Measurements from ENCODE around the gene AHSP.

Gene AHSP

GRCh38 chr16:31529937-31530312 is 2.2 kb downstream of the AHSP start:
- no peak overlapping the region for H3K27ac ChIP-seq (ENCODE audit: low read length, poor library complexity, severe bottlenecking)
- H4K8ac ChIP-seq (ENCODE audit: low read length), result no peak overlapping the region
- no peak overlapping the region for H2AFZ ChIP-seq (ENCODE audit: low read depth, low read length)
- no peak overlapping the region for H3K4me3 ChIP-seq (ENCODE audit: insufficient read depth in 1 of 2, low read depth in 1 of 2, low read length in 2 of 2)
- H3K14ac ChIP-seq (ENCODE audit: low read length in 2 of 2), result no peak overlapping the region
- H3K9ac ChIP-seq (ENCODE audit: low read length), result no peak overlapping the region
- no peaks in the 10 kb centered on the region for H3K36me3 ChIP-seq (ENCODE audit: control insufficient read depth in 1 of 2, insufficient read depth in 2 of 2, low read depth in 1 of 2, low read length in 2 of 2)
- H3K9me3 ChIP-seq (ENCODE audit: control insufficient read depth, low read length), result peaks cover 3% of the 10 kb centered on the region
- no peak overlapping the region for H2BK15ac ChIP-seq (ENCODE audit: low read depth, poor library complexity, severe bottlenecking)
- no peak overlapping the region for H2AK5ac ChIP-seq (ENCODE audit: low read length, severe bottlenecking)
- no peak overlapping the region for H3K4me2 ChIP-seq (ENCODE audit: low read length, poor library complexity, severe bottlenecking)
- no peak for DNase-seq
- no peaks in the 10 kb centered on the region for H3K4me1 ChIP-seq (ENCODE audit: control insufficient read depth, insufficient read depth, low read depth, low read length)
- H3K23ac ChIP-seq (ENCODE audit: low read length in 2 of 2), result no peak overlapping the region
- H4K91ac ChIP-seq (ENCODE audit: low read length), result no peak overlapping the region
- 16% methylated on average over 11 of the region's 17 CpGs for WGBS
- H2BK12ac ChIP-seq (ENCODE audit: low read length in 2 of 2), result no peak overlapping the region
- H3K18ac ChIP-seq (ENCODE audit: low read depth in 1 of 2, low read length in 2 of 2), result no peak overlapping the region
- H3K27me3 ChIP-seq (ENCODE audit: control insufficient read depth in 1 of 2, insufficient read depth in 1 of 2, low read length in 2 of 2), result peaks cover 35 to 44% of the 10 kb centered on the region in 2 experiments
- no peak overlapping the region for H2BK120ac ChIP-seq (ENCODE audit: low read depth, low read length)
- H2BK5ac ChIP-seq (ENCODE audit: low read depth, low read length, poor library complexity, severe bottlenecking), result no peak overlapping the region
- H3K4ac ChIP-seq (ENCODE audit: low read depth in 1 of 2, low read length in 2 of 2), result no peak overlapping the region
- H3K79me1 ChIP-seq (replicated peaks; ENCODE audit: low read length, poor library complexity, severe bottlenecking), result no peaks in the 10 kb centered on the region

- H3K27me3 ChIP-seq (ENCODE audit: control insufficient read depth in 1 of 2, insufficient read depth in 1 of 2, low read length in 2 of 2), result peaks cover 35 to 44% of the 10 kb centered on the region in 2 experiments
- no peaks in the 10 kb centered on the region for H3K4me1 ChIP-seq (ENCODE audit: control insufficient read depth, insufficient read depth, low read depth, low read length)
- H2AFZ ChIP-seq (ENCODE audit: low read depth, low read length), result no peak overlapping the region
- H3K9me3 ChIP-seq (ENCODE audit: control insufficient read depth, low read length), result peaks cover 3% of the 10 kb centered on the region
- H3K23ac ChIP-seq (ENCODE audit: low read length in 2 of 2), result no peak overlapping the region
- no peak overlapping the region for H3K18ac ChIP-seq (ENCODE audit: low read depth in 1 of 2, low read length in 2 of 2)
- H3K14ac ChIP-seq (ENCODE audit: low read length in 2 of 2), result no peak overlapping the region
- H3K79me1 ChIP-seq (replicated peaks; ENCODE audit: low read length, poor library complexity, severe bottlenecking), result no peaks in the 10 kb centered on the region
- H2BK5ac ChIP-seq (ENCODE audit: low read depth, low read length, poor library complexity, severe bottlenecking), result no peak overlapping the region
- H2BK12ac ChIP-seq (ENCODE audit: low read length in 2 of 2), result no peak overlapping the region
- H2BK15ac ChIP-seq (ENCODE audit: low read depth, poor library complexity, severe bottlenecking), result no peak overlapping the region
- DNase-seq, result no peak
- H3K27ac ChIP-seq (ENCODE audit: low read length, poor library complexity, severe bottlenecking), result no peak overlapping the region
- no peak overlapping the region for H3K4me2 ChIP-seq (ENCODE audit: low read length, poor library complexity, severe bottlenecking)
- H3K4ac ChIP-seq (ENCODE audit: low read depth in 1 of 2, low read length in 2 of 2), result no peak overlapping the region
- 74% methylated on average over 3 of the region's 5 CpGs for WGBS
- no peak overlapping the region for H2AK5ac ChIP-seq (ENCODE audit: low read length, severe bottlenecking)
- H3K36me3 ChIP-seq (ENCODE audit: control insufficient read depth in 1 of 2, insufficient read depth in 2 of 2, low read depth in 1 of 2, low read length in 2 of 2), result no peaks in the 10 kb centered on the region
- H4K8ac ChIP-seq (ENCODE audit: low read length), result no peak overlapping the region
- no peak overlapping the region for H3K4me3 ChIP-seq (ENCODE audit: insufficient read depth in 1 of 2, low read depth in 1 of 2, low read length in 2 of 2)
- H3K9ac ChIP-seq (ENCODE audit: low read length), result no peak overlapping the region
- no peak overlapping the region for H2BK120ac ChIP-seq (ENCODE audit: low read depth, low read length)
- H4K91ac ChIP-seq (ENCODE audit: low read length), result no peak overlapping the region
Observed at GRCh38 chr16:31530405-31530804, 2.7 kb downstream of the AHSP start.

GRCh38 chr16:31531096-31531495 is 3.4 kb downstream of the AHSP start:
- Histone ChIP-seq H4K91ac (ENCODE audit: low read length) (no peak overlapping the region), H3K14ac (ENCODE audit: low read length in 2 of 2) (no peak overlapping the region), H2BK120ac (ENCODE audit: low read depth, low read length) (no peak overlapping the region), H3K4me3 (ENCODE audit: insufficient read depth in 1 of 2, low read depth in 1 of 2, low read length in 2 of 2) (no peak overlapping the region), H2BK12ac (ENCODE audit: low read length in 2 of 2) (no peak overlapping the region), H3K9ac (ENCODE audit: low read length) (no peak overlapping the region), H3K27me3 (ENCODE audit: control insufficient read depth in 1 of 2, insufficient read depth in 1 of 2, low read length in 2 of 2) (peaks cover 35 to 44% of the 10 kb centered on the region in 2 experiments), H2AFZ (ENCODE audit: low read depth, low read length) (no peak overlapping the region), H2BK15ac (ENCODE audit: low read depth, poor library complexity, severe bottlenecking) (no peak overlapping the region), H2BK5ac (ENCODE audit: low read depth, low read length, poor library complexity, severe bottlenecking) (no peak overlapping the region), H3K27ac (ENCODE audit: low read length, poor library complexity, severe bottlenecking) (no peak overlapping the region), H3K36me3 (ENCODE audit: control insufficient read depth in 1 of 2, insufficient read depth in 2 of 2, low read depth in 1 of 2, low read length in 2 of 2) (no peaks in the 10 kb centered on the region), H4K8ac (ENCODE audit: low read length) (no peak overlapping the region), H3K18ac (ENCODE audit: low read depth in 1 of 2, low read length in 2 of 2) (no peak overlapping the region), H3K79me1 (replicated peaks; ENCODE audit: low read length, poor library complexity, severe bottlenecking) (no peaks in the 10 kb centered on the region), H3K4me2 (ENCODE audit: low read length, poor library complexity, severe bottlenecking) (no peak overlapping the region), H2AK5ac (ENCODE audit: low read length, severe bottlenecking) (no peak overlapping the region), H3K9me3 (ENCODE audit: control insufficient read depth, low read length) (peaks cover 3% of the 10 kb centered on the region), H3K4ac (ENCODE audit: low read depth in 1 of 2, low read length in 2 of 2) (no peak overlapping the region), H3K4me1 (ENCODE audit: control insufficient read depth, insufficient read depth, low read depth, low read length) (no peaks in the 10 kb centered on the region), H3K23ac (ENCODE audit: low read length in 2 of 2) (no peak overlapping the region)
- DNase-seq, result no peak
- 86% methylated on average over 1 of the region's 1 CpG for WGBS

GRCh38 chr16:31532120-31532519 is 4.4 kb downstream of the AHSP start:
- no peak overlapping the region for H2AFZ ChIP-seq (ENCODE audit: low read depth, low read length)
- no peak overlapping the region for H3K9ac ChIP-seq (ENCODE audit: low read length)
- no peak overlapping the region for H3K4ac ChIP-seq (ENCODE audit: low read depth in 1 of 2, low read length in 2 of 2)
- H4K8ac ChIP-seq (ENCODE audit: low read length), result no peak overlapping the region
- no peak overlapping the region for H3K4me2 ChIP-seq (ENCODE audit: low read length, poor library complexity, severe bottlenecking)
- H3K36me3 ChIP-seq (ENCODE audit: control insufficient read depth in 1 of 2, insufficient read depth in 2 of 2, low read depth in 1 of 2, low read length in 2 of 2), result no peaks in the 10 kb centered on the region
- H3K4me3 ChIP-seq (ENCODE audit: insufficient read depth in 1 of 2, low read depth in 1 of 2, low read length in 2 of 2), result no peak overlapping the region
- no peaks in the 10 kb centered on the region for H3K79me1 ChIP-seq (replicated peaks; ENCODE audit: low read length, poor library complexity, severe bottlenecking)
- DNase-seq, result no peak
- H2BK12ac ChIP-seq (ENCODE audit: low read length in 2 of 2), result no peak overlapping the region
- H2BK15ac ChIP-seq (ENCODE audit: low read depth, poor library complexity, severe bottlenecking), result no peak overlapping the region
- no peak overlapping the region for H4K91ac ChIP-seq (ENCODE audit: low read length)
- no peak overlapping the region for H2BK120ac ChIP-seq (ENCODE audit: low read depth, low read length)
- H3K14ac ChIP-seq (ENCODE audit: low read length in 2 of 2), result no peak overlapping the region
- no peak overlapping the region for H3K23ac ChIP-seq (ENCODE audit: low read length in 2 of 2)
- peaks cover 3% of the 10 kb centered on the region for H3K9me3 ChIP-seq (ENCODE audit: control insufficient read depth, low read length)
- H2BK5ac ChIP-seq (ENCODE audit: low read depth, low read length, poor library complexity, severe bottlenecking), result no peak overlapping the region
- WGBS, result 52% methylated on average over 2 of the region's 2 CpGs
- peaks cover 35 to 48% of the 10 kb centered on the region in 2 experiments for H3K27me3 ChIP-seq (ENCODE audit: control insufficient read depth in 1 of 2, insufficient read depth in 1 of 2, low read length in 2 of 2)
- H2AK5ac ChIP-seq (ENCODE audit: low read length, severe bottlenecking), result no peak overlapping the region
- H3K18ac ChIP-seq (ENCODE audit: low read depth in 1 of 2, low read length in 2 of 2), result no peak overlapping the region
- no peak overlapping the region for H3K27ac ChIP-seq (ENCODE audit: low read length, poor library complexity, severe bottlenecking)
- no peaks in the 10 kb centered on the region for H3K4me1 ChIP-seq (ENCODE audit: control insufficient read depth, insufficient read depth, low read depth, low read length)

Measured in mesenchymal stem cell (in vitro differentiated cells and primary cell).